Peyer's patch (tissue), 4 donors: ENCODE measurements around the gene TYW1B.
"Not testable (repeated sequence)": the region's sequence is repeated elsewhere in the genome, so short reads cannot be mapped to it uniquely, and the experiment has no call there.

Experiments
- POLR2A ChIP-seq, 2 donors: fragments of 450-650 bp; IDR thresholded peaks; one replicate each; pipeline ENCODE4 v1.5.1; 2017; ENCODE audit warnings: antibody characterized with exemption in 2 of 2, mild to moderate bottlenecking in 2 of 2, moderate library complexity in 2 of 2
- TF ChIP-seq, protein P1 (sequence below), 6 experiments: fragments of 450-650 bp in 4 of 6; fragments of 200-600 bp in 2 of 6; sonication (generic) in 1 of 6; IDR thresholded peaks; one replicate each; pipeline ENCODE4 v1.5.1; 2017 to 2019; ENCODE audit warnings: antibody characterized with exemption in 6 of 6, mild to moderate bottlenecking in 3 of 6, moderate library complexity in 1 of 6

DNA sequence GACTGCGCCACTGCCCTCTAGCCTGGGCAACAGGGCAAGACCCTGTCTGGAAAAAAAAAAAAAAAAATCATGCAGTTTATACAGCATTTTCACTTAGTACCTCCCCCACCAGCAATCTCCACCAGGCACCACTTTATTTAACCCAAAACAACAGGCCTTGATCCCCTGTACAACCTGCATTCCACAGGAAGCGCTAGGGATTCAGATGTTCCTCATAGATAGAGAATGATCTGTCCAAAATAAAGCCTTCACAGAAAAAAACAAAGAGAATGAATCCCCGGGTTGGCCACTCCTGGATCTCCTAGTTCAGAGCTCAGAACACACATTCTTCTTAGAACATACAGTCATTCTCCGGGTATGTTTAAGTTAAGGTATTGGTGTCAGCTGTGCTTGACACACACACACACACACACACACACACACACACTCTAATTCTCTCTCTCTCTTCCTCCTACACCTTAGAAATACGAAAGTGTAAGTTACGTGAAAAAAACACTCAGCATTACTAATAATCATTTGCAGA, 110.7 kb downstream of the TYW1B start:
- TF ChIP-seq, protein P1, sequence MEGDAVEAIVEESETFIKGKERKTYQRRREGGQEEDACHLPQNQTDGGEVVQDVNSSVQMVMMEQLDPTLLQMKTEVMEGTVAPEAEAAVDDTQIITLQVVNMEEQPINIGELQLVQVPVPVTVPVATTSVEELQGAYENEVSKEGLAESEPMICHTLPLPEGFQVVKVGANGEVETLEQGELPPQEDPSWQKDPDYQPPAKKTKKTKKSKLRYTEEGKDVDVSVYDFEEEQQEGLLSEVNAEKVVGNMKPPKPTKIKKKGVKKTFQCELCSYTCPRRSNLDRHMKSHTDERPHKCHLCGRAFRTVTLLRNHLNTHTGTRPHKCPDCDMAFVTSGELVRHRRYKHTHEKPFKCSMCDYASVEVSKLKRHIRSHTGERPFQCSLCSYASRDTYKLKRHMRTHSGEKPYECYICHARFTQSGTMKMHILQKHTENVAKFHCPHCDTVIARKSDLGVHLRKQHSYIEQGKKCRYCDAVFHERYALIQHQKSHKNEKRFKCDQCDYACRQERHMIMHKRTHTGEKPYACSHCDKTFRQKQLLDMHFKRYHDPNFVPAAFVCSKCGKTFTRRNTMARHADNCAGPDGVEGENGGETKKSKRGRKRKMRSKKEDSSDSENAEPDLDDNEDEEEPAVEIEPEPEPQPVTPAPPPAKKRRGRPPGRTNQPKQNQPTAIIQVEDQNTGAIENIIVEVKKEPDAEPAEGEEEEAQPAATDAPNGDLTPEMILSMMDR (IDR thresholded peaks at IDR 0.05) = not testable (repeated sequence)
- TF ChIP-seq POLR2A (IDR thresholded peaks at IDR 0.05) = not testable (repeated sequence)
